A673 (cell line): ENCODE results near the gene CCDC157. TPM values are rescaled to one million over a fixed set of nuclear protein-coding genes. Genes with fewer than 3 reads are reported as not detected.

ENCODE experiments used
- BruUV-seq: library from RNA; stranded (reverse); fragments of 400-500 nt; replicated peaks from 2 replicates; lab custom pipeline; 2021; lab: Mats Ljungman, UMichigan
- CTCF ChIA-PET: fragments of 300-600 bp; sonication (Branson Sonifier 250); formaldehyde crosslinking; loops from one replicate; lab custom pipeline; 2022; ENCODE audit warnings: antibody characterized with exemption; lab: Charles Lee
- POLR2A ChIA-PET: fragments of 300-600 bp; sonication (Branson Sonifier 250); formaldehyde crosslinking; loops from one replicate; lab custom pipeline; 2022; ENCODE audit warnings: antibody characterized with exemption; ENCODE audit not compliant: low non-redundant PET; lab: Charles Lee
- DNase-seq: peaks from one replicate; pipeline ENCODE4 v3.0.0-alpha.2; 2015; ENCODE audit warnings: low spot score
- H3K27ac ChIP-seq: fragments of 200-600 bp; sonication (generic); 2 replicates; pipeline ENCODE4 v1.5.1; 2016; ENCODE audit warnings: mixed run types, low read depth, mild to moderate bottlenecking, mixed read lengths, antibody characterized with exemption, low read length; ENCODE audit not compliant: poor library complexity, severe bottlenecking
- H3K27me3 ChIP-seq: fragments of 200-600 bp; sonication (generic); replicated peaks from 2 replicates; pipeline ENCODE4 v1.6.1; 2017; ENCODE audit warnings: mixed run types, low read depth, mild to moderate bottlenecking, mixed read lengths, antibody characterized with exemption, low read length; ENCODE audit not compliant: insufficient read depth, poor library complexity
- H3K36me3 ChIP-seq: fragments of 200-600 bp; sonication (generic); 2 replicates; pipeline ENCODE4 v1.6.1; 2016; ENCODE audit warnings: mixed run types, mild to moderate bottlenecking, mixed read lengths, antibody characterized with exemption, low read length; ENCODE audit not compliant: insufficient read depth, poor library complexity, severe bottlenecking
- H3K4me1 ChIP-seq: fragments of 200-600 bp; sonication (generic); 2 replicates; pipeline ENCODE4 v1.6.1; 2017; ENCODE audit warnings: mixed run types, mild to moderate bottlenecking, mixed read lengths, antibody characterized with exemption, low read length; ENCODE audit not compliant: insufficient read depth, poor library complexity, severe bottlenecking
- H3K4me3 ChIP-seq: fragments of 200-600 bp; sonication (generic); 2 replicates; pipeline ENCODE4 v1.5.1; 2016; ENCODE audit warnings: low read depth, mixed run types, mild to moderate bottlenecking, mixed read lengths, low read length; ENCODE audit not compliant: poor library complexity, severe bottlenecking
- H3K9me3 ChIP-seq: fragments of 200-600 bp; sonication (generic); 2 replicates; pipeline ENCODE4 v1.6.1; 2016; ENCODE audit warnings: mixed run types, low read depth, mild to moderate bottlenecking, mixed read lengths, antibody characterized with exemption, low read length; ENCODE audit not compliant: poor library complexity, severe bottlenecking
- EZH2 ChIP-seq: fragments of 200-600 bp; sonication (generic); IDR thresholded peaks from 2 replicates; pipeline ENCODE4 v1.6.1; 2017; ENCODE audit warnings: borderline replicate concordance, low read depth, mild to moderate bottlenecking, mixed read lengths, antibody characterized with exemption, low read length; ENCODE audit not compliant: poor library complexity, severe bottlenecking
- intact Hi-C: fragments of 100-400 bp; cut with micrococcal nuclease; formaldehyde crosslinking; loops from one replicate; pipeline ENCODE4 v1.10.0; 2022; ENCODE audit not compliant: unreplicated experiment
- total RNA-seq: library from RNA; stranded (reverse); gene quantifications from 2 replicates; pipeline ENCODE4 v1.2.3, GENCODE V29; 2021
- TF ChIP-seq, protein P1 (sequence below): fragments of 300-800, 200-600 bp; sonication (generic); conservative IDR thresholded peaks from 2 replicates; pipeline ENCODE4 v1.5.1; 2017; ENCODE audit warnings: low read depth, mild to moderate bottlenecking, antibody characterized with exemption, low read length, moderate library complexity, mixed read lengths

The CCDC157 gene
- total RNA-seq, 1 experiment from 2014 or later, result 5.7 TPM

DNA sequence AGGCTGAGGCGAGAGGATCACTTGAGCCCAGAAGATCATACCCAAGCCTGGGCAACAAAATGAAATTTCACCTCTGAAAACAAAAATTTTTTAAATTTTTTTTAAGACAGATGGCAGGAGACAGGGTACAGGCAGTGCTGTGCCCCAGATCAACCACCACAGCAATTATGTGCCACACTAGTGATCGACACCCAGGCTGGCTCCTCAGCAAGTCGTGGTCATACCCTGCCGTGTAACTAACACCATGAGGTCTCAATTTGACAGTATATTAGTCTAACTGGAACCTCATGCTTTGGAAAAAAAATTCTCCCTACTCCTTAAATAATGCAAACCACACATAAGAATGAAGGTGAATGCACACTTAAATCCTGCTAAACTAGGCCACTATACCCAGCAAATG, 8.4 kb upstream of the CCDC157 start:
- Histone ChIP-seq H3K27me3 (no peaks in the 10 kb centered on the region), H3K36me3 (peaks cover 92% of the 10 kb centered on the region), H3K9me3 (no peaks in the 10 kb centered on the region), H3K27ac (peak overlapping the region; percentile 25), H3K4me1 (no peaks in the 10 kb centered on the region), H3K4me3 (no peak overlapping the region)
- BruUV-seq, result no TSS peak
- DNase-seq, result no peak
- intact Hi-C loops, result loop anchor here (10.0 kb wide), 1 partner anchor 56 kb away; no protein-coding TSS in a partner anchor
- no peak for TF ChIP-seq EZH2
- TF ChIP-seq, protein P1, sequence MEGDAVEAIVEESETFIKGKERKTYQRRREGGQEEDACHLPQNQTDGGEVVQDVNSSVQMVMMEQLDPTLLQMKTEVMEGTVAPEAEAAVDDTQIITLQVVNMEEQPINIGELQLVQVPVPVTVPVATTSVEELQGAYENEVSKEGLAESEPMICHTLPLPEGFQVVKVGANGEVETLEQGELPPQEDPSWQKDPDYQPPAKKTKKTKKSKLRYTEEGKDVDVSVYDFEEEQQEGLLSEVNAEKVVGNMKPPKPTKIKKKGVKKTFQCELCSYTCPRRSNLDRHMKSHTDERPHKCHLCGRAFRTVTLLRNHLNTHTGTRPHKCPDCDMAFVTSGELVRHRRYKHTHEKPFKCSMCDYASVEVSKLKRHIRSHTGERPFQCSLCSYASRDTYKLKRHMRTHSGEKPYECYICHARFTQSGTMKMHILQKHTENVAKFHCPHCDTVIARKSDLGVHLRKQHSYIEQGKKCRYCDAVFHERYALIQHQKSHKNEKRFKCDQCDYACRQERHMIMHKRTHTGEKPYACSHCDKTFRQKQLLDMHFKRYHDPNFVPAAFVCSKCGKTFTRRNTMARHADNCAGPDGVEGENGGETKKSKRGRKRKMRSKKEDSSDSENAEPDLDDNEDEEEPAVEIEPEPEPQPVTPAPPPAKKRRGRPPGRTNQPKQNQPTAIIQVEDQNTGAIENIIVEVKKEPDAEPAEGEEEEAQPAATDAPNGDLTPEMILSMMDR, result no peak
- CTCF ChIA-PET, result no interaction called here
- POLR2A ChIA-PET, result no interaction called here

DNA sequence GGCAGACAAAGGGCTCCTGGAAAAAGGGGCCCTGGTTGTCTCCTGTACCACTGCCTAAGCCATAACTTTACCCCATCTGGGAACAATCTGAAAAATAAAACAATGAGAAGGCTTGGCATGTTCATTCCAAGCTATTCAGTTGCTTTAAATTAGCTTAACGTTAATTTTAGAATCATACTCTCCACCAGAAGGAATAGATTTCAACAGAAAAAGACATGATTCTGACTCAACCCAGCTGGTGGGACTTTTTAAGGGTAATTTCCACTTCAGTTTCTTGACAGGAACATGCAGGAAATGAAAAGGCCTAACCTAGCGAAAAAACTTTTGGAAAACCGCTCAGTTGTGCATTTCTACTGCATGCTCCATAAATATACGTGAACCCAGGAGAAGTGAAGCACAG, 8.0 kb upstream of the CCDC157 start:
- TF ChIP-seq, protein P1, result no peak
- TF ChIP-seq EZH2, result no peak
- Histone ChIP-seq H3K27ac (peak overlapping the region; percentile 25), H3K4me1 (no peaks in the 10 kb centered on the region), H3K4me3 (no peak overlapping the region), H3K9me3 (no peaks in the 10 kb centered on the region), H3K27me3 (no peaks in the 10 kb centered on the region), H3K36me3 (peaks cover 88% of the 10 kb centered on the region)
- no TSS peak for BruUV-seq
- ChIA-PET POLR2A (no interaction called here), CTCF (no interaction called here)
- intact Hi-C loops, result loop anchor here (10.0 kb wide), 1 partner anchor 56 kb away; no protein-coding TSS in a partner anchor
- DNase-seq, result no peak

DNA sequence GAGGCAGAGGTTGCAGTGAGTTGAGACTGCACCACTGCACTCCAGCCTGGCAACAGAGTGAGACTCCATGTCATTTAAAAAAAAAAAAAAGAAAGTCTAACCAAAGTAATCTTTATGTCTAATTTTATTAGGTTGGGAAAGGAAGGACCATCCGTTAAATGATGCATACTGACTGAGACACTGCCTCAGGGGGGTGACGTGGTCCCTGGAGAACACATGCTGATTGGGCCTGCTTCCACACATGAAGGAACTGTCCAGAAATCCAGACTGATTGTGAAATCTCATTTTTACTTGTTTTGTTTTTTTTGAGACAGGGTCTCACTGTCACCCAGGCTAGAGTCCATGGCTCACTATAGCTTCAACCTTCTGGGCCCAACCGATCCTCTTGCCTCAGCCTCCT, 5.6 kb upstream of the CCDC157 start:
- Histone ChIP-seq H3K27me3 (no peaks in the 10 kb centered on the region), H3K36me3 (peaks cover 64% of the 10 kb centered on the region), H3K4me3 (no peak overlapping the region), H3K9me3 (no peaks in the 10 kb centered on the region), H3K4me1 (peaks cover 13% of the 10 kb centered on the region), H3K27ac (no peak overlapping the region)
- TF ChIP-seq, protein P1, result no peak
- intact Hi-C loops, result no loop called here
- ChIA-PET CTCF (no interaction called here), POLR2A (no interaction called here)
- DNase-seq, result no peak
- no TSS peak for BruUV-seq
